Effector CD8-positive, alpha-beta T cell (primary cell): ENCODE results near the gene CCDC158.
"Not testable (repeated sequence)": the region's sequence is repeated elsewhere in the genome, so short reads cannot be mapped to it uniquely, and the experiment has no call there.

Source experiments
- DNase-seq: peaks from one replicate; lab custom pipeline; 2025; lab: John Stamatoyannopoulos, UW

CCDC158 gene

GRCh38 chr4:76373919-76374552 is 46.9 kb downstream of the CCDC158 start:
- no peak for DNase-seq

- DNase-seq: no peak
Measured at GRCh38 chr4:76366737-76367136, 54.2 kb downstream of the CCDC158 start.

- no peak for DNase-seq
Measured at GRCh38 chr4:76365636-76366035, 55.3 kb downstream of the CCDC158 start.

- DNase-seq: no peak
Measured at GRCh38 chr4:76364763-76365162, 56.2 kb downstream of the CCDC158 start.

GRCh38 chr4:76363556-76364290 is 57.2 kb downstream of the CCDC158 start:
- no peak for DNase-seq

DNA sequence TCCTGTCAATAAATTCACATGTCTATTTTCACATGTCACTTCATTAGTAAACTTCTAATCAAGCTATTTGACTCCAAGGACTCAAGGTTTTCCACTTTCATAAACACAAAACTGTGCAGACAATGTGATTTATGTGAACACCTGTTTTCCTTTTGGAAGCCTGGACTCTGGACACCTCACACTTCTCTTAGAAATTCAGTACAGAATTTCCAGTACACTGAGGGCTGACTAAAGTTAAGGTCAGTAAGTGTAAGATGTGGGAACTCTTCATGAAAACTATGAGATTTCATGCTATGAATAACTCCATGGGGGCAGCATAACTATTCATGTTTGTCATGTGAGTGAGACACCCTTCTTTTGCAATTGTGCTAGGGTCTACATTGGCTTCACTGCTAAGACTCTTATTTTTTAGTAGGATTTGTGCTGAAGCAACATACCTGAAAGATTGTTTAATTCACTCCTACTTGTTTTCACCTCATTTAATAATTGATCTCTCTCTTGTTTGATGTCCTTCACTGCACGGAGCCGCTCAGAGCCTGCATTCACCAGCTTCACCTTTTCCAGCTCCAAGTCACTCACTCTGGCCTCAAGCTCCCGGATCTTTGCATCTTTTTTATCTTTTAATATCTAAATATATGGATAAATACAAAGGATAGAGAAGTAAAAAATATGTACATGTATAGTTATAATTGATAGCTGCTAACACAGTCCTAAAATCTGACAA is 59.1 kb downstream of the CCDC158 start:
- DNase-seq: no peak

GRCh38 chr4:76359881-76360466 is 61.0 kb downstream of the CCDC158 start:
- not testable (repeated sequence) for DNase-seq

- no peak for DNase-seq
Measured at GRCh38 chr4:76357981-76358380, 63.0 kb downstream of the CCDC158 start.

DNA sequence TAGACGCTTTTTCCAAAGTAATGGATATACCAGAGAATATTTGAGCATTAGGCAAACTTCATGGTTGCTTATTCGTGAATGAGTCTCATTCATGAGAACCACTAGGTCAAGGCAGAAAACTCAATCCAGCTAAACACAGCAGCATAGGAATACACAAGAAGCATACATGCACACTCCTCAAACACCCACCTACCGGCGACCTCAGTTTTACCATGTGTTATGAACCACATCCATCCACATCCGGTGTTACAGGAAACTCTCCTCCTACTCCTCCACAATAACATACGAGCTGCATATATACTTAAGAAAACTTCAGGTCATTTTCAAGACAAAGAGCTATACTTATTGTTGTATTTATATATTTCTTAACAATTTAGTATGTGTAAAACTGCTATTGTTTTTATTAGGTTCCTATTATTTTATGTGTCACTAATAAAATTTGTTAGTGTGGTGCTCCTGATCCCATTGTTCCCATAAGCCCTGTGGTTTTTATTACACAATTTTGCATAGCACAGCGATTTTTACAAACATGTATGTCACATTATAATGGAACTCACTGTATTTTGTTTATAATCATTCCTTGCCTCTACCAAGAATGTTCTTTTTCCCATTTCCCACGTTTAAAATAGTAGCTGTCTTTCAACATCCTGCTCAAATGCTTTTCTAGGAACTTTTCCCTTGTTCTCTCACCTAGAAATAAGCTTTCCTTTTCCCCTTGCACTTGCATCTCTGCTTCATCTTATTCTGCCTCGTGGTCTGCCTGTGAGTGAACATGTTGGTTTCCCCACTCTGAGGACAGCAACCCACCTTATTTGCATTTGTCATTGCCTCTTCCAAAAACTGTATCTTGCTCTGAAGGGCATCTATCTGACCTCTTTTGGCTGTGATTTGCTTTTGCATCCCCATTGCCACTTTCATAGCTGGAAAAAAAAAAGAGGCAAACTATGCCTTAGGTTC is 66.1 kb downstream of the CCDC158 start:
- DNase-seq: no peak

- DNase-seq: no peak
Measured at GRCh38 chr4:76342803-76343202, 78.1 kb downstream of the CCDC158 start.

DNA sequence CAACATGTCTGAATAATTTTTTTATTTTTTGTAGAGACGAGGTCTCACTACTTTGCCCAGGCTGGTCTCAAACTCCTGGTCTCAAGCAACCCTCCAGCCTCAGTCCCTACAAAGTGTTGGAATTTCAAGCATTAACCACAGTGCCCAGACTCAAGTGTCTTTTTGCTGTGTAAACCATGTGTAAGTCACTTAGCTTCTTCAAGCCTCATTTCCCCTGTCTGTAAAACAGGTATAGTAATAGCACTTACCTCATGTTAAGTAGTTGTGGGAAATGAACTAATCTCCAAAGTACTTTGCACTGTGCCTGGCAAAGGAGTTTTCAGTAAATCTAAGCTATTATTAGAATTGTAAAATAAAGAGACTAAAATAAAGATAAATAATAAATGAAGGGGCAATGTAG is 78.8 kb downstream of the CCDC158 start:
- DNase-seq: no peak

DNA sequence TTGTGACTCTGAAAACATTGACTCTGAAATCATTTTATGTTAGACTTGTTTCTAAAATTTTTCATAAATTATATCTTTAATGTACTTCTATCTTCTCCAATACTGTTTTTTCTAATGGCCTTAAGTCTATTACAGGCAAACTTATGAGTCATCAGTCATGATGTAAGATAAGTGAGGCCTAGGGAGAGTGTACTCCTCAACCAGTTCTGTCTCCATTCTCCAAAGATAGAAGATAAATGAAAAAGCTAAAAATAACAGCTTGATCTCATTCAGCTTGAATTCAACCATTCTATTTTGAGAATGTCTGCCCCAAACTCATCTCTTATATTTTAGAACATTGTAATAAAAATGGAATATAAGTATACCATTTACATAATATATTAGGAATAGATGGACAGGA is 79.9 kb downstream of the CCDC158 start:
- no peak for DNase-seq

DNA sequence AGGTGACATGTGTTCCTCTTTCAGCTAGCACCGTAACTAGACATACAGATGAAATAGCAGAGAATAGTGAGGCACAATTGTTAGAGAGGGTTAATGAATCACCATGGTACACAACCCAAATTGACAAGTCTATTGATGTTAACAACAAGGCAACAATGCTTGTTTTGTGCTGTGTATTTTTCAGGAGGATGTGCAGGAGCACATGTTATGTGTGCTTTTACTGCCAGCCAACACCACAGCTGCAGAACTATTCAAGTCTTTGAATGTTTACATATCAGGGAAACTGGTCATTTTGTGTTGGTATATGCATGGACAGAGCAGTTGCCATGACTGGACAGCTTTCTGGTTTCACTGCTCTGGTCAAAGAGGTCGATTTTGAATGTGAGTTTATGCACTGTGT is 81.6 kb downstream of the CCDC158 start:
- no peak for DNase-seq

- no peak for DNase-seq
Measured at GRCh38 chr4:76334885-76335284, 86.1 kb downstream of the CCDC158 start.

DNA sequence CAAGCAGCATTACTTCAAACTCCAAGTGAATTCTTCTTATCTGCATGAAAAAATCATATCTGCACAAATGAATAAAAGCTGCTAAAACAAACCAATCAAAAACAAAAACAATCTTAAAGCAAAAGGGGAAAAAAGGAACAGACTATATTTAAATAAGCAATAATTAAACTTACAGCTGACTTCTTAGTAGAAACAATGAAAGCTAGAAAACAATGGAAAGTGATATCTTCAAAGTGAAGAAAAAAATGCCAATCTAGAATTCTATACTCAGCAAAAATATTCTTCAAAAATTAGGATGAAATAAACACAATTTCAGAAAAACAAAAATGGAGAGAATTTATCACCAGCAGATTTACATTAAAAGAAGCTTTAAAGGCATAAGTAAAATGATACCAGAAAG is 94.4 kb downstream of the CCDC158 start:
- DNase-seq: no peak

- DNase-seq: no peak
Measured at GRCh38 chr4:76325072-76325471, 95.9 kb downstream of the CCDC158 start.

GRCh38 chr4:76322236-76322635 is 98.7 kb downstream of the CCDC158 start:
- DNase-seq: no peak

DNA sequence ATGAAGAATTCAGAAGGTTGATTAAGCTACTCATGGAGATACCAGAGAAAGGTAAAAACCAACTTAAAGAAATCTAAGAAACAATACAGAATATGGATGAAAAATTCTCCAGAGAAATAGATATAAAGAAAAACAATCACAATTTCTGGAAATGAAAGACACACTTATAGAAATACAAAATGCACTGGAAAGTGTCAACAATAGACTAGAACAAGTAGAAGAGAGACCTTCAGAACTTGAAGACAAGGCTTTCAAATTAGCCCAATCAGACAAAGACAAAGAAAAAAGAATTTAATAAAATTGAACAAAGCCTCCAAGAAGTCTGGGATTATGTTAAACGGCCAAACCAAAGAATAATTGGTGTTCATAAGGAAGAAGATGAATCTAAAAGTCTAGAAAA is 104.8 kb downstream of the CCDC158 start:
- no peak for DNase-seq

DNA sequence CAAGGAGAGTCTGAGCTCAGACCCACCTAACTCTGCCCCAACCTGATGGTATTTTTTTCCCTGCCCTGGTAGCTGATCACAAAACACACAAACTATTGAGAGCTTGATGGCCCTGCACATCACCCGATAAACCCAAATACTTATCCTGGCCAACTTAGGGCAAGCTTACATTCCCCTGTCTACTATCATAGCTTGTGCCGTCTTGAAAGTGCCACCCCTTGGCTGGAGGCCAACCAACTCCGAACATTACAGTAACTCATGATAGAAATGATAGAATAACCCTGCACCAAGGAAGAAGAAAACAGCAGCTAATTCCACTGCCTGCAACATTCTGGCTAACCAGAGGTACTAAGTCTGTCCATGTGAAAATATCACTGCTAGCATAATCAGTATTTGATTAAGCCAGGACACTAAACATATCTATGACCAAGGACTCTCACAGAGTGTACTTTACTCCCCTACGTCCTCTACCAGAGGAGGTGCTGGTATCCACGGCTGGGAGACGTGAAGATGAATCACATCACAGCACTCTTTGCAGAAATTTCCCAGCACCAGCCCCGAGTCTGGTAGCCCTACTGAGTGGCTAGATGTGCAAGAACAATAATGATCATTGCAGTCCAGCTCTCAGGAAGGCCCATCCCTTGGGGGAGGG is 105.5 kb downstream of the CCDC158 start:
- DNase-seq: no peak

- DNase-seq: no peak
Measured at GRCh38 chr4:76313547-76313946, 107.4 kb downstream of the CCDC158 start.

GRCh38 chr4:76312457-76312856 is 108.5 kb downstream of the CCDC158 start:
- DNase-seq: no peak
